Osteoblast (primary cell): ENCODE measurements around the gene ZFP1. TPM values are rescaled to one million over a fixed set of nuclear protein-coding genes. Genes with fewer than 3 reads are reported as not detected.

ENCODE experiments used
- DNase-seq: peaks from one replicate; pipeline ENCODE4 v3.0.0; 2011; ENCODE audit warnings: low spot score, mixed read lengths; ENCODE audit not compliant: insufficient read length; ENCODE audit errors: missing footprints
- H2AFZ ChIP-seq: 2 replicates; pipeline ENCODE4 v1.6.0; 2011; ENCODE audit warnings: mild to moderate bottlenecking, low read length
- H3K27ac ChIP-seq: 2 replicates; pipeline ENCODE4 v1.5.1; 2011; ENCODE audit warnings: mild to moderate bottlenecking, low read depth, low read length, moderate library complexity
- H3K27me3 ChIP-seq: 2 replicates; pipeline ENCODE4 v1.6.0; 2012; ENCODE audit warnings: mild to moderate bottlenecking, control low read depth, inconsistent platforms, low read length, moderate library complexity; ENCODE audit not compliant: insufficient read depth
- H3K36me3 ChIP-seq: 2 replicates; pipeline ENCODE4 v1.5.1; 2011; ENCODE audit warnings: mild to moderate bottlenecking, low read length, control low read depth, moderate library complexity; ENCODE audit not compliant: insufficient read depth
- H3K4me1 ChIP-seq: 2 replicates; pipeline ENCODE4 v1.5.1; 2011; ENCODE audit warnings: mild to moderate bottlenecking, low read length, control low read depth, moderate library complexity; ENCODE audit not compliant: insufficient read depth
- H3K4me2 ChIP-seq: 2 replicates; pipeline ENCODE4 v1.6.0; 2011; ENCODE audit warnings: mild to moderate bottlenecking, low read length; ENCODE audit not compliant: insufficient read depth
- H3K4me3 ChIP-seq: fragments of 200-600 bp; sonication (generic); 3 replicates; pipeline ENCODE4 v1.5.1; 2012; ENCODE audit warnings: mild to moderate bottlenecking, low read length, inconsistent platforms; ENCODE audit not compliant: insufficient read depth
- H3K79me2 ChIP-seq: 2 replicates; pipeline ENCODE4 v1.6.0; 2012; ENCODE audit warnings: mild to moderate bottlenecking, low read length, control low read depth, inconsistent platforms; ENCODE audit not compliant: insufficient read depth
- H3K9me3 ChIP-seq: 2 replicates; pipeline ENCODE4 v1.5.1; 2011; ENCODE audit warnings: low read depth, low read length, control low read depth
- H4K20me1 ChIP-seq: 2 replicates; pipeline ENCODE4 v1.6.0; 2012; ENCODE audit warnings: mild to moderate bottlenecking, low read length, control low read depth; ENCODE audit not compliant: insufficient read depth
- total RNA-seq: library from RNA; depleted of rRNA; stranded (reverse); fragments of >200 nt; gene quantifications from 2 replicates; pipeline ENCODE4 v1.2.3, GENCODE V29; 2012
- TF ChIP-seq, protein P1 (sequence below): IDR thresholded peaks from 2 replicates; pipeline ENCODE4 v1.5.1; 2011; ENCODE audit warnings: mild to moderate bottlenecking, low read depth, low read length, moderate library complexity; ENCODE audit errors: extremely low read depth

ZFP1 gene
- total RNA-seq, 1 donor: 12.7 TPM

GRCh38 chr16:75217389-75217851, 69.1 kb downstream of the ZFP1 start:
- peak; percentile 67 for DNase-seq
- Histone ChIP-seq H3K36me3 (no peaks in the 10 kb centered on the region), H3K9me3 (no peaks in the 10 kb centered on the region), H3K4me1 (no peaks in the 10 kb centered on the region), H3K4me3 (no peak overlapping the region), H3K79me2 (no peaks in the 10 kb centered on the region), H3K4me2 (no peak overlapping the region), H3K27ac (no peak overlapping the region), H4K20me1 (no peaks in the 10 kb centered on the region), H2AFZ (no peak overlapping the region), H3K27me3 (no peaks in the 10 kb centered on the region)
- TF ChIP-seq, protein P1, sequence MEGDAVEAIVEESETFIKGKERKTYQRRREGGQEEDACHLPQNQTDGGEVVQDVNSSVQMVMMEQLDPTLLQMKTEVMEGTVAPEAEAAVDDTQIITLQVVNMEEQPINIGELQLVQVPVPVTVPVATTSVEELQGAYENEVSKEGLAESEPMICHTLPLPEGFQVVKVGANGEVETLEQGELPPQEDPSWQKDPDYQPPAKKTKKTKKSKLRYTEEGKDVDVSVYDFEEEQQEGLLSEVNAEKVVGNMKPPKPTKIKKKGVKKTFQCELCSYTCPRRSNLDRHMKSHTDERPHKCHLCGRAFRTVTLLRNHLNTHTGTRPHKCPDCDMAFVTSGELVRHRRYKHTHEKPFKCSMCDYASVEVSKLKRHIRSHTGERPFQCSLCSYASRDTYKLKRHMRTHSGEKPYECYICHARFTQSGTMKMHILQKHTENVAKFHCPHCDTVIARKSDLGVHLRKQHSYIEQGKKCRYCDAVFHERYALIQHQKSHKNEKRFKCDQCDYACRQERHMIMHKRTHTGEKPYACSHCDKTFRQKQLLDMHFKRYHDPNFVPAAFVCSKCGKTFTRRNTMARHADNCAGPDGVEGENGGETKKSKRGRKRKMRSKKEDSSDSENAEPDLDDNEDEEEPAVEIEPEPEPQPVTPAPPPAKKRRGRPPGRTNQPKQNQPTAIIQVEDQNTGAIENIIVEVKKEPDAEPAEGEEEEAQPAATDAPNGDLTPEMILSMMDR: no peak

DNA sequence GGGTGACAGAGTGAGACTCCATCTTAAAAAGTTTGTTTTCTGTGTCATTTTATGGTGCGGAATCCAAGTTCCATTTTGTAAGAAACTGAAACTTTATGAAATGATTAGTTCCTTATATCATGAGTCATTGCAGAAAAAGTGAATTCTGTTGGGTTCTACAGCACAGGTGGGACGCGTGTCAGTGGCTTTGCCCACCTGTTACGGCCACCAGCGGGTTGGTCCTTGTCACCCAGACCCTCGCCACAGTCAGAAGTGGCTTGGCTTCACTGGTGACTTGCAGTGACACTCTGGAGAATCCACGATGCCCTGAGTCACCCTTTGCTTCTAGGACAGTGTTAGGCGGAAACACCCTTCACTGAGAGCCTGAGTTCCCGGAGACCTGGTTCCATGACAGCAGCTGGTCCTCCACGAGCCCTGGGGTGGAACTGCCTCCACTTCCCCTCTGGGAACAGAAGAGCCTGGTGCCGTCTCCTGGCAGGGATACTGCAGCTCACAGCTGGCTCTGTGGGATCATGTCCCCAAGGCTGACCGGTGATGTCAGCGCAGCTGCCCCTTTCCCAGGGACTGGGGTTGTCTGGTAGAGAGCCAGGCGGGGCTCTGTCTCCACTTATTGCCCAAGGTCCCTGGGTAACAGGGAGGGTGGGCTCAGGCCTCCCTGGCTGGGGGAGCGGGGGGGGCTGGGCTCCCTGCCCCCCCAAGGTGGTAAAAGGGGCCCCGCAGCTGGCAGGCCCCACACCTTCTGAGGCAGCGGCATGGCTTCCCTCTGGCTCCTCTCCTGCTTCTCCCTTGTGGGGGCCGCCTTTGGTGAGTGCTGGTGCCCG, 70.1 kb downstream of the ZFP1 start, which contains the start of gene CTRB1:
Gene CTRB1 (plus strand): TSS at position 733 of the 821 bp plus-strand sequence. CDS start 20 bp downstream, at position 753.
- Histone ChIP-seq H3K36me3 (no peaks in the 10 kb centered on the region), H4K20me1 (no peaks in the 10 kb centered on the region), H3K4me1 (no peaks in the 10 kb centered on the region), H2AFZ (no peak within 1 kb of the TSS), H3K79me2 (no peaks in the 10 kb centered on the region), H3K9me3 (no peaks in the 10 kb centered on the region), H3K4me3 (peak within 1 kb of the TSS; percentile 22), H3K4me2 (peak within 1 kb of the TSS; percentile 53), H3K27ac (no peak within 1 kb of the TSS), H3K27me3 (no peaks in the 10 kb centered on the region)
- peak; percentile 54 for DNase-seq
- TF ChIP-seq, protein P1: no peak

DNA sequence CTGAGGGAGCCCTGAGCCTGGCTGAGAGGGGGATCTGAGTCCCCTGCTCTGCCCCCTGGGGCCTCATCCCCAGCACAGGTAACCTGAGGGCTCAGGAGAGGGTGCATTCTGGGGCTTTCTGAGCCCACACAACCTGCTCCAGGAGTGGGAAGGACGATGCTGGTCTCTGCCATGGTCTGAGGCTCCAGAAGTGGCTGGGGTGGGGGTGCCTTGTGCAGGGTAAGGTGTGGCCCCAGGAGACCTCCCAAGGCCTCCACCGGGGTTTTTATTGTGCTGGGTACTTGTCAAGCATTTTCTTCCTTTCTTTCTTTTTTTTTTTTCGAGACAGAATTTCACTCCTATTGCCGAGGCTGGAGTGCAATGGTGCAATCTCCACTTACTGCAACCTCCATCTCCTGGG, 70.8 kb downstream of the ZFP1 start:
- Histone ChIP-seq H3K36me3 (no peaks in the 10 kb centered on the region), H4K20me1 (no peaks in the 10 kb centered on the region), H3K27me3 (no peaks in the 10 kb centered on the region), H2AFZ (no peak overlapping the region), H3K79me2 (no peaks in the 10 kb centered on the region), H3K4me3 (no peak overlapping the region), H3K4me2 (no peak overlapping the region), H3K4me1 (no peaks in the 10 kb centered on the region), H3K9me3 (no peaks in the 10 kb centered on the region), H3K27ac (no peak overlapping the region)
- DNase-seq: peak; percentile 37
- TF ChIP-seq, protein P1: no peak

GRCh38 chr16:75219838-75220237, 71.5 kb downstream of the ZFP1 start:
- H3K4me1 ChIP-seq: no peaks in the 10 kb centered on the region
- no peak overlapping the region for H3K27ac ChIP-seq
- H3K27me3 ChIP-seq: peaks cover 4% of the 10 kb centered on the region
- peaks cover 3% of the 10 kb centered on the region for H4K20me1 ChIP-seq
- H3K79me2 ChIP-seq: no peaks in the 10 kb centered on the region
- TF ChIP-seq, protein P1: no peak
- peak overlapping the region; percentile 53 for H3K4me2 ChIP-seq
- H3K9me3 ChIP-seq: no peaks in the 10 kb centered on the region
- no peaks in the 10 kb centered on the region for H3K36me3 ChIP-seq
- no peak overlapping the region for H2AFZ ChIP-seq
- H3K4me3 ChIP-seq: peak overlapping the region; percentile 22
- peak; percentile 49 for DNase-seq
